ENCODE measurements around the gene SMAD2.

DNA sequence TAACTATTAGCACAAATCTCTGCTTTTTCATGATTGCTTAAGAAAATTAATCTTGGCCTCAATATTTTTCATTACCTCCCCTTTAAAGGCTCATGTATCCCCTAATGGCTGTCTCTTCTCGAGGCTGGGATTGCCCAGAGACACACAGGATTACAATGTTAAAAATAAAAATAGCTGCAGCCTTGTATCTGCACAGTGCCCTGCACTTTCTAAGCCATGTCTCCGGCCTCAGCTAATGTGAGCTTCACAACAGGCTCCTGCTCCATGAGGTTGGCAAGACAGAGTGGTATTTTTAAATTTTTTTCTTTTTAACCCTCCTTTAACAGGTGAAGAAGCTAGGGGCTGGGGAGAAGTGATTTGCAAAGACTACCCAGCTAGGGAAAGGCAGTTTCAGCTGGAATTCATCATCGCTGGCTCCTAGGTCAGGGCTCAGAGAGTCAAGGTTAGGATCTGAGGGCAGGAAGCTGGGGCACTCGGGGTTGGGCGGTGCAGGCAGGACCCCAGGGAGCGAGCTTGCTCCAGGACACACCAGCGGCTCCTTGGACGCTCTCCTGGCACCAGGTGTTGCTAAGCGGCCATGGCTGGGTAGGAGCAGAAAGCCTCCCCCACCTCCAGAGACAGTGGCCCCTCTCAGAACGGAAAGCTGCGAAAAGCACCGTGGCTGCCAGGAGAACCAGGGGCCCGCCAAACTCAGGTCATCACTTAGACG lies 135.6 kb downstream of the SMAD2 start:
- TF ChIP-seq POLR2A (IDR thresholded peaks at IDR 0.05) = no peak
- TF ChIP-seq, protein P1, sequence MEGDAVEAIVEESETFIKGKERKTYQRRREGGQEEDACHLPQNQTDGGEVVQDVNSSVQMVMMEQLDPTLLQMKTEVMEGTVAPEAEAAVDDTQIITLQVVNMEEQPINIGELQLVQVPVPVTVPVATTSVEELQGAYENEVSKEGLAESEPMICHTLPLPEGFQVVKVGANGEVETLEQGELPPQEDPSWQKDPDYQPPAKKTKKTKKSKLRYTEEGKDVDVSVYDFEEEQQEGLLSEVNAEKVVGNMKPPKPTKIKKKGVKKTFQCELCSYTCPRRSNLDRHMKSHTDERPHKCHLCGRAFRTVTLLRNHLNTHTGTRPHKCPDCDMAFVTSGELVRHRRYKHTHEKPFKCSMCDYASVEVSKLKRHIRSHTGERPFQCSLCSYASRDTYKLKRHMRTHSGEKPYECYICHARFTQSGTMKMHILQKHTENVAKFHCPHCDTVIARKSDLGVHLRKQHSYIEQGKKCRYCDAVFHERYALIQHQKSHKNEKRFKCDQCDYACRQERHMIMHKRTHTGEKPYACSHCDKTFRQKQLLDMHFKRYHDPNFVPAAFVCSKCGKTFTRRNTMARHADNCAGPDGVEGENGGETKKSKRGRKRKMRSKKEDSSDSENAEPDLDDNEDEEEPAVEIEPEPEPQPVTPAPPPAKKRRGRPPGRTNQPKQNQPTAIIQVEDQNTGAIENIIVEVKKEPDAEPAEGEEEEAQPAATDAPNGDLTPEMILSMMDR (IDR thresholded peaks at IDR 0.05) = no peak

All from heart left ventricle (tissue), 13 donors.